ENCODE measurements around the gene NHLRC4. TPM values are rescaled to one million over a fixed set of nuclear protein-coding genes. Genes with fewer than 3 reads are reported as not detected.

NHLRC4 gene
- total RNA-seq, 1 donor from 2014 or later = 0.31 TPM

DNA sequence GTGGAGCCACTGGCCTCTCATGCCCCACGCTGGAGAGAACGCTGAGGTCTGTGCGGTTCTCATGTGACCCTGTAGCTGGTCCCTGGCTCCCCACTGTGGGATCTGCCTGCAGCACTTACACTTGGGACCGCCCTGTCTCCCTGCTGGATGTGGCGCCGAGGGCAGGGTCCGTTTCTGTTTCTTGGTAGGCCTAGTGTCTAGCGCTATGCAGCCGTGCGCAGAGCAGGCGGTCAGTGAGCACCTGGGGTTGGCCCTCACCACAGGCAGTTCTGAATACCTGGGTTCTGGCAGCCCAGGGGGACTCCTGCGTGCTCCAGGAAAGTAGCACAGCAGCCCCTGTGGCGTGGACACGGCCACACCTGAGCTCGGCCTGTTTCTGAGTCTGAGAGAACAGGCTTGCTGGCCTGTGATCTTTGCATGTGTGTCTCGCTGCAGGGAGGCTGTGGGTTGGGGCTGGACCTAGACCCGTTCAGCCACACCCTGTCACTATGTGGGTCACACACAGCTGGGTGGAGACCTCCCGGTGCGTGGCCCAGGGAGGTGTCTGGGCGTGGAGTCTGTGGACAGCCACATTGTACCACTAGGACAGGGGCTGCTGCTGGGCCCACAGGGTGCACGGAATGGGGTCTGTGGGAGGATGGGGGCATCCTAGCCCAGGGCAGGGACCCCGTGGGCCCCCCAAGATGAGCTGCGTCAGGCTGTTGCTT lies 36.5 kb upstream of the NHLRC4 start:
- no peak for DNase-seq

DNA sequence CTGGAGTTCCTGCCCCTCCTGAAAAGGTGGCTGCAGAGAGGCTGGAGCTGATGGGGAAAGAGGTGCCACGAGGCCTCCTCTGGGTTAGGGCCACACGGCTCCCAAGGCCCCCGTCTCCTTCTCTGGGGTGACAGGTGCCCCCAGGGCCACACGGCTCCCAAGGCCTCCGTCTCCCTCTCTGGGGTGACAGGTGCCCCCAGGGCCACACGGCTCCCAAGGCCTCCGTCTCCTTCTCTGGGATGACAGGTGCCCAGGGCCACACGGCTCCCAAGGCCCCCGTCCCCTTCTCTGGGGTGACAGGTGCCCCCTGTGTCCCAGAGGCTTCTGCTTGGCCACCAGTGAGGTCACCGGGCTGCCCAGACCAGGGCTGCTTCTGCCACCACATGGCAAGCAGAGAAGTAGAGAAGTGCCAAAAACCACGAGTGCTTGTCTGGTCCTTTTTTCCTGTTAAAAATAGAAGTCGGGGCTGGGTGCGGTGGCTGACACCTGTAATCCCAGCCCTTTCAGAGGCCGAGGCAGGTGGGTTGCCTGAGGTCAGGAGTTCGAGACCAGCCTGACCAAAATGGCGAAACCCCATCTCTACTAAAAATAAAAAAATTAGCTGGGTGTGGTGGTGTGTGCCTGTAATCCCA lies 35.2 kb upstream of the NHLRC4 start:
- no peak for DNase-seq

DNA sequence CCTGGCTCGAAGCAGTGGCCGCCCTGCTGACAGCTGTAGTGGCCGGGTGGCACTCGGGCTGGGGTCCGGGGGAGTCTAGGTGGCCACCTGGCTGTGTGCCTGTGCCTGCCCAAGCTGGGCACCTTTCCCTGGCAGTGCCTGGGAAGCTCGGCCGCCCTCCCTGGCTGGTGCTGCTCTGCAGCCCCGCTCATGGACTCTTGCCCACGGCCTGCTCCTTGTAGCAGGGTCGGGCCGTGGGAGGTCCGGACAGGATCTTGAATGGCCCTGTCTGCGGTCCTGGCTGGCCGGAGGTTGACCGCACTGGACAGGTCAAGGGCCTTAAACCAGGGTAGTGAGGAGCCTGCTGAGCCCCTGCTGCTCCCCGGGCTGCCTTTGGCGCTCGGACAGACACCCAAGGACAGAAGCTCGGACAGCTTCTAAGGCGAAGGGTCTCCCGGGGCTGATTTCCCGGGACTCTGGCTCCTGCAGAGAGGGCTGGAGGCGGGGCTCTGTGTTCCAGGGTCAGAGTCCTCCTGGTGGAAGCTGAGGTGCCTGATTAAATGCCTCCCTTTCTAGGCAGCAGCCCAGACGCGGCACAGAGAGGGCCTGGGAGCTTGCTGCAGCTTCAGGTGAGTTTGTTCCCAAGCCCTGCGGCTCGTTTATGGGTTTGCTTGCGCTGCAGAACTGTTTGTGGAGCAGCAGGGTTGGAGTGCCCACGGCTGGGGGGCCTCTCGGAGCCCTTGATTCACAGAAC lies 33.2 kb upstream of the NHLRC4 start:
- no peak for DNase-seq

DNA sequence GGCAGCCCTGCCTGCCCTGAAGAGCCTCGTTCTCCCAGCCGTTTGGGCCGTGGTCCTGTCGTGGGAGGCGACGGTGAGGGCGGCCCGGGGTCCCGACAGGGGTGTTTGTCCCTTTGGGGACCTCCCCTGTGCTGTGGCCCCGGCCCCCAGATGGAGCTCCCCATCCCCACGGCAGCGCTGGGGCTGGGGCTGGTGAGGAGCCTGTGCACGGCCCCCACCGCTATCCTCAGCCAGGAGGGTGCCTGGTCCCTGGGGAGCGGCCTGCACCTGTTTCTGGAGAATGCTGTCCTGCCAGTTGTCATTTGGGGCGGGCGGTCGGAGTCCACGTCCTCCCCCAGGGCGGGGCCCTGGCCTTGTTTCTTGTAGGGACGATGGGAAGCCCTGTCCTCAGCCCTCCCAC lies 32.7 kb upstream of the NHLRC4 start:
- no peak for DNase-seq

DNA sequence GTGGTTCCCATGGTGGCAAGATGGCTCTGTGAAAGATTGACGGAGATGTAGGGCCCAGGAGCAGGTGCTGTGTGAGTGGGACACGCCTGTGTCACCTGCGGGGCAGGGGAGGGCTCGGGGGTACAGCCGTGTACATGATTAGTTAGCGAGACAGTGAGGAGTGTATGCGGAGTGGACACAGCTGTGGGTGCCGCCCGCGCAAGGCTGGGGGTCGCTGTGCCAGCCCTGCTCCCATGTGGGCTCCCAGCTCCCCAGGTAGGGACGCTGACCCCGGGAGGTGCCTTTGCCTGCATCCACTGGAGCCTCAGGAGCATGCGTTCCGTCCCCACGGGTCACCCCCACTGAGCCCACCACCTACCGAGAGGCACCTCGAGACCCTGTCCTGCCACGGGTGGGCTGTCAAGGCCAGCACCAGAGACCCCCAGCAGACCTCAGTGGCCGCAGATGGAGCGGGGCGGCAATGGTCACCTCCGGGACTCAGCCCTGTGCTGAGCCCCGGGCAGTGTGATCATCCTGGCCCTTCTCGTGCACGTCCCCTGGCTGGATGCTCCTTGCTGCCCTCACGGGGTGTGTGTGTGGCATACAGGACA lies 31.9 kb upstream of the NHLRC4 start:
- DNase-seq = no peak

DNA sequence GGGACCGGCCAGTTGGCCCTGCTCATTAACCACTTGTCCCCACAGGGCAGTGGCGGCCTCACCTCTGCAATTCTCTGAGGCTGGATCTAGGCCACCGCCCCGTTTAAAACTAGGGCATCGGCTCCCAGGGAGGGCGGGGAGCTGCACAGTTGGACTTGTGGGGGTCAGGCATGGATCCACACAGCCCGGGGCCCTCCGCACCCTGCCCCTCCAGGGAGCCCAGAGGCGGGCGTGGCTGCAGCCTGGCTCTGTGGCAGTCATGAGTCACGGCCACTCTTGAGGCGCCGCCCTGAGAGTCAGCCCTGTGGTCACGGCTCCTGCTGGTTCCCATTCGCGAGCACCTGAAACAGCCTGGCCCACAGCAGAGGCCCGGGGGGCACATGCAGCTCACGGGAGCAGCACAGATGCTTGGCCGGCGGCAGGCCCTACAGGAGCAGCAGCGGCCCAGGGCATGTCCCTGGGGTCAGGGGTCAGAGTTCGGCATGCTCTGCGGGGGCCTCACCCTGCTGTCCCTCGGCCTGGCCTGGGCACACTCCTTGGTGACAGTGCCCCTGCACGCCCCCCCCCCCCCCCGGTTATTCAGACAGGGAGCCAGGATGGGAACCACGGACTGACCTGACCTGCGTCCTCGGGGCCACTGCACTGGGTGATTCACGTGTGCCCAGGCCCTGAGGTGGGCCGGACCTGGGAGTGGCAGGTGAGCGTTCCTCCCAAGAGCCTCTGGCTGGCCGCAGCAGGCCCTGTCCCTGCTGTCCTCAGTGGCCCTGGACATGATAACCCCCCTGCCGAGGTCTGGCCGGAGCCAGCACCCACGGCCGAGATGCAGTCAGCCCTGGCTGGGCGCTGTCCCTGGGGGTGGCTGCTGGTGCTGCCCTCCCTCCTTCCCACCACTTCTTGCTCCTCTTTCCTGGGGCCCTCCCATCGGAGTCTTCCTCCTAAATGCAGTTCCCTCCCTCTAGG lies 31.1 kb upstream of the NHLRC4 start:
- no peak for DNase-seq

DNA sequence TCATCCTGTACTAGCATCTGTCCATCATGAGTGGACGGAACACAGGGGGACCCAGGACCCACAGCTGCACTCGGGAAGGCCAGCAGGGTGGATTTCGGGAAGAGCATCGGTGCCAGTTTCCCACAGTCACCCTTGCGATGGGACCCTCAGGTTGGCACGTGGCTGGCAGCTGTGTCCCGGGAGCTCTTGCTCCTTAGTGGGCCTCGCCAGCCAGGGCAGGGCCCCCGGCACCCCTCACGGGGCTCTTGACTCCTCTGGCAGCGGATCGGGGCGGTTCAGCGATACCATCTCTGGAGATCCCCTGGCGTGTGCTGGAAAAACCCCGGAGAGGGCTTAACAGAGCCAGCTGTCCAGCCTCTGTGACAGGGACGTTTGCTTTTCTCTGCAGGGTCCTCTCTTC lies 30.1 kb upstream of the NHLRC4 start:
- no peak for DNase-seq

DNA sequence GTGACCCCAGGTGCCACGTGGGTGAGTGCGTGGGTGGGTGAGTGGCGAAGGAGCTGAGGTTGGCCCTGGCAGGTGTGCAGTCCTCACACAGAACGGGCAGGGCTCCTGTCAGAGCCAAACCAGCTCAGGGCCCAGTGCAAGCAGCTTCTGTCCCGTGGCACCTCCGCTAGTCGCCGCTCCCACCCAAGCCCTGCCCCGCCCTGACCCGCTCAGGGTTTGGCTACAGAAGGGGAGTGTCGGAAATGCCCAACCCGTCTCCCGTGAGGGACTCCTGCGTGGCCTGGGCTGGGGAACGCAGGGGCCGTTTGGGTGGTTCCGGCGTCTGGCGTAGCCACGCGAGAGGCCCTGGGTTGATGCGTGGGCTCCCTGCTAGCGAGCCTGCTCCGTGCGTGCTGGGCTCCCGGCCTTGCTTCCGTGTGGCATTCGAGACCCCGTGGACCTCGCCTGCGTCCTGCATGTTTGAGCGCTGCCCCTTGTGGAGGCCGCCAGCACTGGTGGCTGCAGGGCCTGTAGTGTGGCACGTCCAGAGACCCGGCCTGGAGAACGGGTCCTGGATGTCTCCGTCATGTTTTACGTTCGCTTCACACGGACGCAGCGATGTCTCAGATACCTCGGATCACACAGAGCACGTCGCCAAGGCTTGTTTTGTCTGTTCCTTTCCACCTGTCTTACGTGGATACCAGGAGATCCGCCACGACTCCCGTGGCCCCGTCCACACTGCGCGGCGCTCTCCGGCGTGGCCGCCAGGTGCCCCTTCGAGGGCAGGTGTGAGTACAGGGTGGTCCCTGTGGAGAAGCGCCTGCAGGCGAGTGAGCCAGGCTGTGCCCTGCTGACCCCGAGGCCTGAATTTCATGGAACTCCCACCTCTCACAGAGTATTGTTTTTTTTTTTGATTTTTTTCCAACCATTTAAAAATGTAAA lies 29.1 kb upstream of the NHLRC4 start:
- DNase-seq = no peak

DNA sequence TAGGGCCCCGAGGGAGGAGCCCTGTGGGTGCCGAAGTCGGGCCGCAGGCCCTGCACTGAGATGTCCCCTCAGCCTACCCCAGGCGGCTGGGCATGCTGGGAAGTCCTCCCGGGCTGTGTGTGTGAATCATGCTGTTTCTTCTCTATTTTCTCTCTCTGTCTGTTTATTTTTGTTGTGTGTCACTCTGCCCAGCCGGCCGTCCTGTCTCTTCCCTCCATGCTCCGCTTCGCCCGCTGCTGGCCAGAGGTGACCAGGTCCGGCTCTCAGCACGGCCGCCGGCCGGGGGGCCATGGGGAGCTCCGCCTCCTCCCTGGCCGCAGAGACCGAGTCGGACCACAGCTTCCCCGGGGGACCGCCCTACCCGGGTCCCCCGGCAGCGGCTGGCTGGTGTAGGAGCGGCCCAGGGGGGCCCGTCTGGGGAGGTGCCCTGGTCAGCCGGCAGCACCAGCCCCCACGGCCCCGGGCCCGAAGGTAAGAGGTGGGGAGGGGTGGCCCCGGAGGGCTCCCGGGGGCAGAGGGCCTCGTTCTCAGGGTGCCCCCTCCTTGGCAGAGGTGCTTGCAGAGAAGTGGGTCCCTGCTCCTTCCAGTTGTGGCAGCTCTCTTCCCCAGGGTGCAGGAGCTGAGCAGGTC lies 26.8 kb upstream of the NHLRC4 start:
- no peak for DNase-seq

DNA sequence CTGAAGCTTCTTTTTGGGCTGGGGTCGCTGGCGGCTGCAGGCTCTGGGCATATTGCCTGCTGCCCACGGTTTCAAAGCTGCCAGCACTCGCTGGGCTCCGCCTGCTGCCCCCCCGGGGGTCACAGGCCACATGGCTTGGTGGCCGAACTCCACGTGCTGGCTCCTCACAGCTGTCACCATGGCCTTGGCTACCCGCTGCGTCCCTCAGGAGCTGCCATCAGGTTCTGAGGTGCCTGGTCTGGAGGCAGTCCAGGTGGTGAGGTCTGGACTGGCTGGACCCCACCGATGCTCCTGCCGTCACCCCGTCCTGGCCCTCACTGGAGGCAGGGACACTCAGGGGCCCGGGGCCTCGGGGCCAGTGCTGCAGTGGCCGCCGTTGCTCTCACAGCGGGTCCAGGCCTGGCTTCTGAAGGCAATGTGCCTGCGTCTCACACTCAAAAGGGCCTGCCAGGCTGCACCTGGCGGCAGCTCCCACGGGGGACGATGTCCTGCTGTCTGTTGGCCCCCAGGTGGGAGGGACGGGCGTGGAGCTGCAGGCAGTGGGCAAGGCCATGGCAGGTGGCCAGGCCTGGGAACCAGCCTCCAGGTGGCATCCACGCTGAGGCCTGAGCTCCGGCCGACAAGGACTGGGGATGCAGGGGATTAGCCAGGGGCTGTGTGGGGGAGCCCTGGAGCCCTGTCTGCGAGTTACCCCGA lies 26.0 kb upstream of the NHLRC4 start:
- DNase-seq = no peak

DNA sequence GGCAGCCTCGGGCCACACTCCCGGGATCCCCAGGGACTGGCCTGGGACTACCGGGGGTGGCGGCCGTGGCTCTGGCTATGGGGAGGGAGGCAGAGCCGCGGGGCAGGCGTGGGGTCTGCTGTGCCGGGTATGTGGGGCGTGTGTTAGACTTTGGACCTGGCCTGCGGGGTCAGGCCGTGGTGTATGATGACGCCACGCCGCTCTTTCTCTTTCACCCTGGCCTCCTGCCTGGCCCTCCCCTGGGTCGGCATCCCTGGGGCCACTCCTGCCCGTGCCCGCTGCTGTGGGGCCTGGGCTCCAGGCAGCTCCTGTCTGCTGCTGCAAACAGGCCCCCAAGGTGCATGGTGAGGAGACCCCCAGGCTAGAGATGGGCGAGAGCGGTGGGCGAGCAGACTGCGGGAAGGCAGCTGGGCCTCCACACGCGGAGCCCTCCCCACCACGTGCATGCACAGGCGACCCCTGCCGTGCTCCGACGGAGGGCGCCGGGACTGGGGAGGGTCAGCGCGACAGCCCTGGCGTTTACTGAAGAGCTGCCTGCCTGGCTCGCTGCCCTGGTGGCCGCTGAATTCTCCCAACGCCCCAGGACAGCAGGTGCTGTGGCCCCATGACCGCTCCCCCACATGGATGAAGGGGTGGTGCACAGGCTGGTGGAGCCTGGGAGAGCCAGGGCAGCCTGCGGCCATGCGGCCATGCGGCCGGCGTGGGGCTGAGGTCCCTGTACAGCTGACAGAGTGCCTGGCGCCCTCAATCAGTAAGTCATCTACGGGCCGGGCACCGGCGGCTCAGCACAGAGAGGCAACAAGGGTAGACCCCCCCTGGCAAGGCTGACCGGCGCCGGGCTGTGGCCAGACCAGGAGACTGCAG lies 23.3 kb upstream of the NHLRC4 start:
- no peak for DNase-seq

DNA sequence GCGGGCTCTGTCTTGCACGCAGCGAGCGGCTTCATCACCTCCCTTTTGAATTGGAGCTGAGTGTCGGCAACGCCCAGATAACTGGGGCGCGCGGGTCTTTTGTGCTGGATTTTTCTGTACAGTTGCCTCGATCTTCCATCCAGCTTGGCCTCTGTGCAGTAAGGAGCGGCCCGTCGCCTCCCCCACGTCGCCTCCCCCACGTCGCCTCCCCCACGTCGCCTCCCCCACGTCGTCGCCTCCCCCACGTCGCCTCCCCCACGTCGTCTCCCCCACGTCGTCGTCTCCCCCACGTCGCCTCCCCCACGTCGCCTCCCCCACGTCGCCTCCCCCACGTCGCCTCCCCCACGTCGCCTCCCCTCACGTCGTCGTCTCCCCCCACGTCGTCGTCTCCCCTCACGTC lies 22.3 kb upstream of the NHLRC4 start:
- DNase-seq = no peak

DNA sequence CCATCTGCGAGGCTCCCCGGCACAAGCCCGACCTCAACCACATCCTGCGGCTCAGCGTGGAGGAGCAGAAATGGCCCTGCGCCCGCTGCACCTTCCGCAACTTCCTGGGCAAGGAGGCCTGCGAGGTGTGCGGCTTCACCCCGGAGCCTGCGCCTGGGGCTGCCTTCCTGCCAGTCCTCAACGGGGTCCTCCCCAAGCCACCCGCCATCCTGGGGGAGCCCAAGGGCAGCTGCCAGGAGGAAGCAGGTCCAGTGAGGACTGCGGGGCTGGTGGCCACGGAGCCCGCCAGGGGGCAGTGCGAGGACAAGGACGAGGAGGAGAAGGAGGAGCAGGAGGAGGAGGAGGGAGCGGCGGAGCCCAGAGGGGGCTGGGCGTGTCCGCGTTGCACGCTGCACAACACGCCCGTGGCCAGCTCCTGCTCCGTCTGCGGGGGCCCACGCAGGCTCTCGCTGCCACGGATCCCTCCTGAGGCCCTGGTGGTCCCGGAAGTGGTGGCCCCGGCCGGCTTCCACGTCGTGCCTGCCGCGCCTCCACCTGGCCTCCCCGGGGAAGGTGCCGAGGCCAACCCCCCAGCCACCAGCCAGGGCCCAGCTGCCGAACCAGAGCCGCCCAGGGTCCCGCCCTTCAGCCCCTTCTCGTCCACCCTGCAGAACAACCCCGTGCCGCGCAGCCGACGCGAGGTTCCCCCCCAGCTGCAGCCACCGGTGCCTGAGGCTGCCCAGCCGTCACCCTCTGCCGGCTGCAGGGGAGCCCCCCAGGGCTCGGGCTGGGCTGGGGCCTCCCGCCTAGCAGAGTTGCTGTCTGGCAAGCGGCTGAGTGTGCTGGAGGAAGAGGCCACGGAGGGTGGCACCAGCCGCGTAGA lies 19.7 kb upstream of the NHLRC4 start:
- peak; percentile 63 for DNase-seq

DNA sequence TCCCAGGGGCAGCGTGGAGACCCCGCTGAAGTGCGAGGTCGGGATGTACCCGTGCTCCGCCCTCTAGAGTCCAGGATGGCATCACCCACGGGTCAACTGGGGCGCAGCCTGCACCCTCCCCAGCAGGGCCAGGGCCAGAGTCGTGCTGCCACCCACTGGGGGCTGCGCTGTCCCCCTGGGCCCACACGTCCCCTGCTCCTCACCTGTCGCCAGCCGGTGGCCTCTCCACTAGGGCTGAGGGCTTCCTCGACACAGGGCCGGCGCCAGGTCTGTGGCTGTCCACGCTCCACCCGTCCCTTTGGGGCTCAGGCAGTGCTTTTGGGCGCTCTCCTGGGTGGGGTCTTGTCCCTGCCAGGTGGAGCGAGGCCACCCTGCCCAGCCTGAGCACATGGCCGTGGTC lies 18.2 kb upstream of the NHLRC4 start:
- DNase-seq = no peak

DNA sequence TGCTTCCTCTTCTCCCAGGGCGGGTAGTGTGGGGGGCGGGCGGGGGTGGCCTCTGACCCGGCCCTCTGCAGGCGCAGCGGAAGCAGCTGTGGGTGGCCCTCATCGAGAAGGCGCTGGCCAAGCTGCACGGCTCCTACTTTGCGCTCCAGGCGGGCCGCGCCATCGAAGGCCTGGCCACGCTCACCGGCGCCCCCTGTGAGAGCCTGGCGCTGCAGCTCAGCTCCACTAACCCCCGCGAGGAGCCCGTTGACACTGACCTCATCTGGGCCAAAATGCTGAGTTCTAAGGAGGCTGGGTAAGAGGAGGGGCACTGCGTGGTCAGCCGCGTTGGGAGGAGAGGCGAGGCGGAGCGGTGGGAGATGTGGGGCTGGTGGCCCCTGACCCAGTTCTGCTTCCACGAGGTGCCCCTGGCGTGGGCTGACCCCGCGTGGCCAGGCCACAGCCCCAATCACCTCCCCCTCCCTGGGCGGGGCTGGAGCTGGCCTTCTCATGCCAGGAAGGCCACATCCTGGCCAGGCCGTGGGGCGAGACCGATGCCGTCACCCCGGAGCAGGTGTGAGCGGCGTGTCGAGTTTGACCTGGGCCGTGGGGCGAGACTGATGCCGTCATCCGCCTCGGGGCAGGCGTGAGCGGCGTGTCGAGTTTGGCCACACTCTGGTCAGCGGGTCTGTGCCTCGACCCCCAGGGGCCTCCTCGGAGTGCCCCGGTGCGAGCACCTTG lies 17.1 kb upstream of the NHLRC4 start:
- no peak for DNase-seq

DNA sequence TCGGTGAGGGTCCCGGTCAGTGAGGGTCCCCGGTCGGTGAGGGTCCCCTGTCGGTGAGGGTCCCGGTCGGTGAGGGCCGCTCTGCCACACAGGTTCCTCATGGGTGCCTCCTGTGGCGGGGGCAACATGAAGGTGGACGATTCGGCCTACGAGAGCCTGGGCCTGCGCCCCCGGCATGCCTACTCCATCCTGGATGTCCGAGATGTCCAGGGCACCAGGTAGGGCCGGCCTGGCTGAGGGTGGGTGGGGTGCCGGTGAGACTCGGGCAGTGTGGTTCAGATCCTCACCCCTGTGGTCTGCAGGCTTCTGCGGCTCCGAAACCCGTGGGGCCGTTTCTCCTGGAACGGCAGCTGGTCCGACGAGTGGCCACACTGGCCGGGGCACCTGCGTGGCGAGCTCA lies 15.6 kb upstream of the NHLRC4 start:
- DNase-seq = no peak

DNA sequence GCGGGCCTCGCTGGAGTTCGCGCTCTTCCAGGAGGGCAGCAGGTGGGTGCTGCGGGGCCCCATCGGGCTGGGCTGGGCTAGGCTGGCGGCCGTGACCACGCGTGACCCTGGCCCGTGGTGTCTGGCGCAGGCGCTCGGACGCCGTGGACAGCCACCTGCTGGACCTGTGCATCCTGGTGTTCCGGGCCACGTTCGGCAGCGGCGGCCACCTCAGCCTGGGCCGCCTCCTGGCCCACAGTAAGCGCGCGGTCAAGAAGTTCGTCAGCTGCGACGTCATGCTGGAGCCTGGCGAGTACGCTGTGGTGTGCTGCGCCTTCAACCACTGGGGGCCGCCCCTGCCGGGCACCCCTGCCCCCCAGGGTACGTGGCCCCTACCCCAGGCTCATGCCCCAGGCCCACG lies 14.6 kb upstream of the NHLRC4 start:
- DNase-seq = no peak

All from occipital lobe (tissue), 2 donors.